Body of pancreas (tissue), 4 donors: ENCODE data around the gene TLCD3B. TPM values are rescaled to one million over a fixed set of nuclear protein-coding genes. Genes with fewer than 3 reads are reported as not detected.

Experiments
- ATAC-seq: fragments of 150-250 bp; one replicate; pipeline ENCODE4 v1.9.1; 2016
- DNase-seq, 4 donors: peaks; one replicate each; pipeline ENCODE4 v3.0.0-alpha.2; 2019
- H3K27ac ChIP-seq, 4 donors: fragments of 200-600 bp; sonication (generic); 1 replicate in 3 of 4; 2 replicates in 1 of 4; pipeline versions ENCODE4 v1.5.1 to v1.6.1; 2016 to 2019; ENCODE audit warnings: mild to moderate bottlenecking in 1 of 4, mixed read lengths in 1 of 4, moderate library complexity in 1 of 4
- H3K27me3 ChIP-seq, 2 donors: fragments of 200-600 bp; sonication (generic); one replicate each; pipeline ENCODE4 v1.6.0; 2016; ENCODE audit warnings: mild to moderate bottlenecking in 1 of 2
- H3K36me3 ChIP-seq, 2 donors: fragments of 200-600 bp; sonication (generic); replicated peaks in 1 of 2; 2 replicates each; pipeline ENCODE4 v1.5.1; 2016; ENCODE audit warnings: low read depth in 2 of 2; ENCODE audit not compliant: insufficient read depth in 1 of 2
- H3K4me1 ChIP-seq: fragments of 200-600 bp; sonication (generic); one replicate; pipeline ENCODE4 v1.6.0; 2016
- H3K4me3 ChIP-seq, 2 donors: fragments of 200-600 bp; sonication (generic); 1 replicate in 1 of 2; 2 replicates in 1 of 2; pipeline ENCODE4 v1.5.1; 2016 to 2019
- H3K9me3 ChIP-seq, 3 donors: fragments of 200-600 bp; sonication (generic); 1 replicate in 2 of 3; 2 replicates in 1 of 3; pipeline ENCODE4 v1.5.1; 2016
- POLR2A ChIP-seq, 3 donors: fragments of 450-650 bp; IDR thresholded peaks; one replicate each; pipeline ENCODE4 v1.6.1; 2016; ENCODE audit warnings: antibody characterized with exemption in 3 of 3, mild to moderate bottlenecking in 2 of 3
- WGBS, 2 donors: methylation state at CpG; one replicate each; pipeline ENCODE4 v1.1.5; 2017; 5-methylcytosine and 5-hydroxymethylcytosine counted together
- intact Hi-C: fragments of 100-400 bp; cut with DNase I; formaldehyde crosslinking; loops from one replicate; pipeline ENCODE4 v1.15.1; 2023
- total RNA-seq, 2 donors: library from RNA; depleted of rRNA; stranded (reverse); fragments of >200 nt; gene quantifications; one replicate each; pipeline ENCODE4 v1.1.0, GENCODE V29; 2016
- TF ChIP-seq, protein P1 (sequence below), 7 experiments: fragments of 450-650 bp in 4 of 7; fragments of 200-600 bp in 3 of 7; sonication (generic) in 3 of 7; IDR thresholded peaks; one replicate each; pipeline ENCODE4 v1.5.1; 2016 to 2019; ENCODE audit warnings: antibody characterized with exemption in 7 of 7

Gene TLCD3B
- total RNA-seq, 2 donors from 2014 or later, result not detected

DNA sequence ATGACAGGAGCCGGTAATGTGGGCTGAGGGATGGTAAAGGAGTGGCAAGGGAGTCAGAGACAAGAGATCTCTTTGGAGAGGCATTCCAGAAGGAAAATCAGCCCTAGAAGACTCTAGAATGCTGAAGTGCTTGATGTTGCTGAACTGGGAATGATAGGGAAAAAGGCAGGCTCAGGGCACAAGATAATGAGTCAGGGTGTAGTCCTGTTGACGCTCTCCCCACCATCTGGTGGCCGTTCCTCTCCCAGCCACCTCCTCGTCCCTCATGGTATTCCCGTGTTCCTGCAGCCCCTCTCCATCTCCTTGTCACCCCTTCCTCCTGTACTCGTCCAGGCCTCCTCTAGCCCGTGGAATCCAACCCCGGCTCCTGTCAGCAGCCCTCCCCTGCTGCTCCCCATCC lies 23.4 kb upstream of the TLCD3B start:
- no peaks in the 10 kb centered on the region for H3K9me3 ChIP-seq
- DNase-seq (no peak), ATAC-seq (no peak)
- peak overlapping the region; percentile 71 to 81 (median 76) for H3K27ac ChIP-seq
- no peaks in the 10 kb centered on the region for H3K36me3 ChIP-seq
- no peak overlapping the region for H3K4me3 ChIP-seq
- intact Hi-C loops, result no loop called here
- 79 to 82% methylated on average over 8 of the region's 8 CpGs for WGBS, 2 donors
- H3K4me1 ChIP-seq, result peaks cover 29% of the 10 kb centered on the region
- TF ChIP-seq POLR2A (IDR thresholded peaks at IDR 0.05), result no peak
- TF ChIP-seq, protein P1, sequence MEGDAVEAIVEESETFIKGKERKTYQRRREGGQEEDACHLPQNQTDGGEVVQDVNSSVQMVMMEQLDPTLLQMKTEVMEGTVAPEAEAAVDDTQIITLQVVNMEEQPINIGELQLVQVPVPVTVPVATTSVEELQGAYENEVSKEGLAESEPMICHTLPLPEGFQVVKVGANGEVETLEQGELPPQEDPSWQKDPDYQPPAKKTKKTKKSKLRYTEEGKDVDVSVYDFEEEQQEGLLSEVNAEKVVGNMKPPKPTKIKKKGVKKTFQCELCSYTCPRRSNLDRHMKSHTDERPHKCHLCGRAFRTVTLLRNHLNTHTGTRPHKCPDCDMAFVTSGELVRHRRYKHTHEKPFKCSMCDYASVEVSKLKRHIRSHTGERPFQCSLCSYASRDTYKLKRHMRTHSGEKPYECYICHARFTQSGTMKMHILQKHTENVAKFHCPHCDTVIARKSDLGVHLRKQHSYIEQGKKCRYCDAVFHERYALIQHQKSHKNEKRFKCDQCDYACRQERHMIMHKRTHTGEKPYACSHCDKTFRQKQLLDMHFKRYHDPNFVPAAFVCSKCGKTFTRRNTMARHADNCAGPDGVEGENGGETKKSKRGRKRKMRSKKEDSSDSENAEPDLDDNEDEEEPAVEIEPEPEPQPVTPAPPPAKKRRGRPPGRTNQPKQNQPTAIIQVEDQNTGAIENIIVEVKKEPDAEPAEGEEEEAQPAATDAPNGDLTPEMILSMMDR (IDR thresholded peaks at IDR 0.05), result no peak
- no peaks in the 10 kb centered on the region for H3K27me3 ChIP-seq

DNA sequence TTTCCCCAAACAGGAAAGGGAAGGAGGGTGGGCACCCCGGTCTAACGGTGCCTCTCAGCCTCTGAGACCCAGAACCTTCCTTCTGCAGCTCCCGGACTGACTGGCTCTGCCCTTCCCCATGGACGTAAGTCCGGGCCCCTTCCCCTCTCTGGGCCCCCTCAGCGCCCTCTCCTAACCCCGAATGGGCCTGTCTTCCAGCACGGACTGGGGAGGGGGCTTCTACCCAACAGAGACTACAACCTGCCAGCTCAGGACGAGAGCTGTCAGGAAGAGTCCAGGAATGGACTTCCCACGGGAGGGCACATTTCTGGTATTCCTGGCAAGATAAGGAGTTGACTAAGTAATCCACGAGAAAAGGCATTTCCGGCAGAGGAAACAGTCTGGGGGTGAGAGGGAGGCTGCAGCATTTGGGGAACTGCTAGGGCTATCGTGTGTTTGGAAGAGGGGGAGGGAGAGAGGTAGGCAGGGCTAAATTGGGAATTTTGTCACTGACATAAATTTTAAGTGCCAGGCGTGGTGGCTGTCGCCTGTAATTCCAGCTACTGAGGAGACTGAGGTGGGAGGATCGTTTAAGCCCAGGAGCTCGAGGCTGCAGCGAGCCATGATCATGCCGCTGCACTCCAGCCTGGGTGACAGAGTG lies 22.4 kb upstream of the TLCD3B start:
- intact Hi-C loops, result no loop called here
- Histone ChIP-seq H3K4me3 (peak overlapping the region in 1 of 2 donors; percentile 39), H3K4me1 (peaks cover 29% of the 10 kb centered on the region), H3K9me3 (no peaks in the 10 kb centered on the region), H3K27ac (peak overlapping the region in 2 of 4 donors; percentile 50 to 60), H3K27me3 (no peaks in the 10 kb centered on the region), H3K36me3 (no peaks in the 10 kb centered on the region)
- WGBS, 2 donors, result 2 to 8% methylated on average over 14 to 19 of the region's 19 CpGs
- ATAC-seq, result peak; percentile 2
- DNase-seq, result no peak
- TF ChIP-seq, protein P1 (IDR thresholded peaks at IDR 0.05), result no peak
- TF ChIP-seq POLR2A (IDR thresholded peaks at IDR 0.05), result no peak

DNA sequence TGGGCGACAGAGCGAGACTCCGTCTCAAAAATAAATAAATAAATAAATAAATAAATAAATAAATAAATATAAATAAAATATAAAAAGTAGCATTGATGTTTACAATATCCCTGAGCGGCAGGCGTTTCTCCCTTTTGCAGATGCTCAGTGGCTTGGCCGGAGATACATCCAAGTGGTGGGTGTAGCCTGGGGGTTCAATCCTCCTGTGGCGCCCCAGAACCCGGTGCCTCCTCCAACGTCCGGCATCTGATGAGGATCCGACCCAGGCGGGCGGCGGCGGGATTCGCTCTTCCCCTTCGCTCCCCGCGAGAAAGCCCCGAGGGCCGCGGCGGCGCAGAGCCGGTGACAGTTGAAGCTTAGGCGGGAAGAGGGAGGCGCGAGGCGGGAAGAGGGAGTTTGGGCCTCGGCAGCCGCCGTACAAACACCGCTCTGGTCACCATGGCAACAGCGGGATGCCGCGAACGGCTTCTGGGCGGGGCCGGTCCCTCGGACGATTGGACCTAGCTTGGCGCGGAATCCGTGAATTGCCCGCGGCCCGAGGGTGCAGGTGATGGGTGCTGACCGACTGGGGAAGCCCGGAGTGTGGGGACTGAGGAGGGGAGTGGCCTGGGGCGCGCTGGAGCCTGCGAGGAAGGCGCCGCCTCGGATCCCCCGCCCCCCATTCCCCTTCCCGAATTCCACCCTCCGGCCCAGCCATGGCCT lies 21.8 kb upstream of the TLCD3B start:
- TF ChIP-seq POLR2A (IDR thresholded peaks at IDR 0.05), result peak in 2 of 3 donors; percentile 8 to 15
- TF ChIP-seq, protein P1 (IDR thresholded peaks at IDR 0.05), result peak in 1 of 7 experiments; percentile 20
- no peaks in the 10 kb centered on the region for H3K9me3 ChIP-seq
- 4 to 21% methylated on average over 12 to 58 of the region's 58 CpGs for WGBS, 2 donors
- intact Hi-C loops, result no loop called here
- peaks cover 29% of the 10 kb centered on the region for H3K4me1 ChIP-seq
- no peaks in the 10 kb centered on the region for H3K27me3 ChIP-seq
- peak; percentile 93 to 97 (median 96) for DNase-seq
- H3K27ac ChIP-seq, result peak overlapping the region in 2 of 4 donors; percentile 50 to 60
- no peaks in the 10 kb centered on the region for H3K36me3 ChIP-seq
- peak overlapping the region in 1 of 2 donors; percentile 39 for H3K4me3 ChIP-seq
- peak; percentile 86 for ATAC-seq

DNA sequence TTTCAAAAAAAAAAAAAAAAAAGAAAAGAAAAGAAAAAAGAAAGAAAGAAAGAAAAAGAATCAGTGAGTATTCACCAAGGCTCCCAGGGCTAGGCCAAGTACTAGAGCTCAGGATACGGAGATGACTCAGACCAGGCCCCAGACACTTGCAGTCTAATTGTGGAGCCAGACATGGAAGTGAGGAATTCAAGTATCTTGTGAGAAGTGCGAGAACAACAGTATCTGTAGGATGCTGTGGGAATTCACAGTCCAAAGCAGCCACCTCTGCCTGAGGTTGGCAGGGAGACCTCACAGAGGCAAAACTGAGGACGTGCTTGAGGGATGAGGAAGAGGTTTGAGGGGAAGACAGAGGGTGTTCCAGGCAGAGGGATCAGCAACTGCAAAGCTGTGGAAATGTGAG lies 20.4 kb upstream of the TLCD3B start:
- no peak for ATAC-seq
- intact Hi-C loops, result no loop called here
- TF ChIP-seq, protein P1 (IDR thresholded peaks at IDR 0.05), result no peak
- no peak for TF ChIP-seq POLR2A (IDR thresholded peaks at IDR 0.05)

More for the DNA sequence above, 20.4 kb upstream of the TLCD3B start:
- Histone ChIP-seq H3K27me3 (no peaks in the 10 kb centered on the region), H3K4me1 (peaks cover 29% of the 10 kb centered on the region), H3K36me3 (no peaks in the 10 kb centered on the region), H3K27ac (no peak overlapping the region), H3K9me3 (no peaks in the 10 kb centered on the region), H3K4me3 (no peak overlapping the region)
- 81 to 85% methylated on average over 3 of the region's 3 CpGs for WGBS, 2 donors
- no peak for DNase-seq
